ENCODE data around the gene GPRIN1. TPM values are rescaled to one million over a fixed set of nuclear protein-coding genes. Genes with fewer than 3 reads are reported as not detected.

GPRIN1 gene
- total RNA-seq, 1 experiment from 2014 or later = 8.5 TPM

GRCh38 chr5:176561259-176561658, 48.7 kb downstream of the GPRIN1 start (continued):
- TF ChIP-seq FOXP1 (CRISPR knock-in tag; IDR thresholded peaks at IDR 0.05; ENCODE audit: borderline replicate concordance) = no peak
- no peak for TF ChIP-seq CTCF (IDR thresholded peaks at IDR 0.05)
- TF ChIP-seq RORB (CRISPR knock-in tag; IDR thresholded peaks at IDR 0.05) = no peak
- TF ChIP-seq ZNF281 (CRISPR knock-in tag; IDR thresholded peaks at IDR 0.05) = no peak

- H3K36me3 Mint-ChIP-seq = no peaks in the 10 kb centered on the region
- no peak overlapping the region for H3K27ac Mint-ChIP-seq
- CTCF ChIA-PET = interaction anchor here (1.4 kb wide), 1 partner anchor 17 kb away, joined by 3 read pairs; no protein-coding TSS in a partner anchor
- H3K9me3 Mint-ChIP-seq = no peaks in the 10 kb centered on the region
- H3K4me1 Mint-ChIP-seq = peaks cover 9% of the 10 kb centered on the region
- DNase-seq (ENCODE audit: low spot score) (no peak), ATAC-seq (no peak)
- H3K4me3 Mint-ChIP-seq = no peak overlapping the region
- POLR2A ChIA-PET = interaction anchor here (0.6 kb wide), 1 partner anchor 17 kb away, joined by 7 read pairs; no protein-coding TSS in a partner anchor
- H3K27me3 Mint-ChIP-seq (ENCODE audit: low read depth) = no peaks in the 10 kb centered on the region
- no peak for TF ChIP-seq PRRX2 (CRISPR knock-in tag; IDR thresholded peaks at IDR 0.05)
- TF ChIP-seq CBFB (CRISPR knock-in tag; IDR thresholded peaks at IDR 0.05; ENCODE audit: low read depth) = no peak
- TF ChIP-seq ZNF425 (CRISPR knock-in tag; conservative IDR thresholded peaks at IDR 0.05) = no peak
- TF ChIP-seq ERG (CRISPR knock-in tag; IDR thresholded peaks at IDR 0.05) = no peak
- no peak for TF ChIP-seq TEAD1 (CRISPR knock-in tag; IDR thresholded peaks at IDR 0.05)
- TF ChIP-seq ZNF219 (CRISPR knock-in tag; IDR thresholded peaks at IDR 0.05; ENCODE audit: borderline replicate concordance) = no peak
- TF ChIP-seq STAT6 (CRISPR knock-in tag; conservative IDR thresholded peaks at IDR 0.05; ENCODE audit: low read depth) = no peak
- TF ChIP-seq JUN (CRISPR knock-in tag; IDR thresholded peaks at IDR 0.05) = no peak
- no peak for TF ChIP-seq ZNF512 (CRISPR knock-in tag; IDR thresholded peaks at IDR 0.05; ENCODE audit: borderline replicate concordance)
- no peak for TF ChIP-seq MLX (CRISPR knock-in tag; IDR thresholded peaks at IDR 0.05)
- no peak for TF ChIP-seq USF1 (CRISPR knock-in tag; IDR thresholded peaks at IDR 0.05)
- no peak for TF ChIP-seq MYBL2 (CRISPR knock-in tag; IDR thresholded peaks at IDR 0.05)
- no peak for TF ChIP-seq NFE2L1 (CRISPR knock-in tag; IDR thresholded peaks at IDR 0.05)
- TF ChIP-seq PREB (CRISPR knock-in tag; IDR thresholded peaks at IDR 0.05; ENCODE audit: borderline replicate concordance) = no peak
- TF ChIP-seq CTCF (IDR thresholded peaks at IDR 0.05) = no peak
Measured at GRCh38 chr5:176560364-176560763, 49.6 kb downstream of the GPRIN1 start.

Data from WTC11 (cell line).